HG03558 (cell line): ENCODE results near the gene RNF34.
"Not testable (repeated sequence)": the region's sequence is repeated elsewhere in the genome, so short reads cannot be mapped to it uniquely, and the experiment has no call there.

Experiments used
- ATAC-seq: cut with Tn5 transposase; IDR thresholded peaks from one replicate; pipeline ENCODE4 v1.9.1; 2021; ENCODE audit warnings: moderate number of reproducible peaks; ENCODE audit not compliant: unreplicated experiment; ENCODE audit errors: extremely low read depth

RNF34 gene, protein sequence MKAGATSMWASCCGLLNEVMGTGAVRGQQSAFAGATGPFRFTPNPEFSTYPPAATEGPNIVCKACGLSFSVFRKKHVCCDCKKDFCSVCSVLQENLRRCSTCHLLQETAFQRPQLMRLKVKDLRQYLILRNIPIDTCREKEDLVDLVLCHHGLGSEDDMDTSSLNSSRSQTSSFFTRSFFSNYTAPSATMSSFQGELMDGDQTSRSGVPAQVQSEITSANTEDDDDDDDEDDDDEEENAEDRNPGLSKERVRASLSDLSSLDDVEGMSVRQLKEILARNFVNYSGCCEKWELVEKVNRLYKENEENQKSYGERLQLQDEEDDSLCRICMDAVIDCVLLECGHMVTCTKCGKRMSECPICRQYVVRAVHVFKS

DNA sequence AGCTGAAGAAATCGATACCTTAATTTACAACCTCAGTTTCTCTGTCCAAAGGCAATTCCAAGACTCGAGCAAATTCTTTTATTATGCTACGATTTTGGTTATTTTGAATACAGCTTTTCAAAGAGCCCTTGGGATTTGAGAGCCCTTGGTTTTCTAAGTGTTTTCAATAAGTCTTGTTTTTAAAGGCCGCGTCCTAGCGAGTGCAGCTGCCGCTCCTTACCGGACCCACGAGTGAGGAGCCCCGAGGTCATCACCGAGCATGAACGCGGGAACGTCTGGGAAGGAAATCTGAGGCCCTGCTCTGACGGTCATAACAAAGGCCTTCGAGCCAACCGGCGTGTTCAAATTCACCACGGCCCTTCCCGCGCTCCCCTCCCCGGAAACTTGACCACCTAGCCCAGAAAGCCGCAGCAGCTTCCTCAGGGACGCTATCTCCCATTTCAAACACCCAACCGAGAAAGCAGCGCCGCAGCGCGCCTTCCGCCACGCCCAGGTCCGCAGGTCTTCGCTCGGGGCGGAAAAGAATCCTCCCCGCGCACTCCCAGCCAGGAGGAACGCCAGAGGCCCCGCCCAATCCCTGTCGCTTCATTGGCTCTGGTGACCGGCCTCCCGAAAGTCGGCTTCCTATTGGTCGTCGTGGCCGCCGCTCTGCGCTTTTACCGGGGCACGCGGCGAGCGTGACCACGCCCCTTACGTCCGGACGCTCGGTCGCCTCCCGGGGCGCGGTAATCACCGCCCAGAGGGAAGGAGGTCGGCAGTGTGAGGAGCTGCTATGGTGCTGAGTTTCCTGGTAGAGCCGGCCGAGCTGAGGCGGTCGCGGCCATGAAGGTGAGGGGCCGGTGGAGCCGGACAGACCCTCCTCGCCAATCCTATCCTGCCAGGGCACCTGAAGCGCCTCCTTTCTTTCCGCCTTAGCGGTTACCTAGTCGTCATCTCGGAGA, at the start of gene RNF34:
RNF34 (plus strand) TSS at position 728 of the 941 bp plus-strand sequence; CDS start at position 823, 95 bp downstream.
- peak; percentile 88 for ATAC-seq

DNA sequence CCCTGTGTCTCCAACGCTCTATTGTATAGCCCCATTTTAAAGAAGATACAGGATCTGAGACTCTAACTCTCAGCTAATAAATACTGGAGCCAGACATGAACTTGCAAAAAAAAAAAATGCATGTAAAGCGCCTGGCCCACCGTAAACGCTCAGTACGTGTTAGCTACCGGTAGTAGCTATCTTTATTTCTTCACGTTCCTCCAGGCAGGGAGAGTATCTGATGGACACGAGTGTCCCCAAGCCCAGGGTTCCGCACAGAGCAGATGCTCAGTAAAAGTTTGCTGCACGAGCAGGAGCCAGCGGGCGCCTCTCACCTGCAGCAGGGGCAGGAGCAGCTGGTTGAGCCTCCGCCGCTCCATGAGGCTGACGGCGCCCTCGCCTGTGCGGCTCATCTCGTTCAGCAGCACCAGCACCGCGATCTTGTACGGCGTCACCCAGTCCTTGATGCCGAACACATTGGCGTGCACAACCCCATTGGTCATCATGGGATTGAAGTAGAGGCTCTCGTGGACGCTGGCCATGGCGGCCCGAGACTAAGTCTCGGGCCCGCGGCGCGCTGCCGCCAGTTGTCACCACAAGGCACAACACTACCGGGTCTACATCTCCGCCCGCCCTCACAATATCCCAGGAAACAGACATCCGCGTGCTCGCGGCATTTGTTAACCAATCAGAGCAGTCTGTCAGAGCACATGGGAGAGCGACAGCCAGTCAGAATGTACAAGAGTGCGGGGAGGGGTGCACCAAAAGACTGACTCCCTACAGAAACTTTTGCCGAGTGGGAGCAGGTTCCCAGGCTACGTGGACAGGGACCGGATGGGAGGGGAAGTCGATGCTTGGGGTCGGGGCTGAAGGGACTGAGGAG, 47.9 kb upstream of the RNF34 start, which contains the start of gene ANAPC5:
ANAPC5 (minus strand) TSS at position 592 of the 862 bp plus-strand sequence; CDS start at position 521, 71 bp downstream.
- ATAC-seq = peak; percentile 90

- no peak for ATAC-seq
These were observed 47.3 kb upstream of the RNF34 start for GRCh38 chr12:121352682-121353018.

GRCh38 chr12:121355818-121356217, 44.1 kb upstream of the RNF34 start:
- ATAC-seq = no peak

DNA sequence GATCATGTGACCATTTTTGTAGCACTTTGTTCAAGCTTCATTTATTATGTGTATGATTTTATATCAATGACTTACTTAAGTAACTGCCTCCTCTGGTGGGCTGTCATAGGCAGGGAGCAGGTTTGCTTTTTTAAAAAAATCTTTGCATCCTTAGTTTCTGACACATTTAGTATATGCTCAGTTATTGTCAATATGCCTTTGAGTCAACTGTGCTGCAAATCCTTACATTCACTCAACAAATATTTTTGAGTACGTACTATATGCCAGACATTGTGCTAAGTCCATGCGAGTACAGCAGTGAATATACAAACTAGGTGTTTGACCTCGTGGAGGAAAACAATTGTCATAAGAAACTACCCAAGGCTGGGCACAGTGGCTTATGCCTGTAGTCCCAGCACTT, 43.3 kb upstream of the RNF34 start:
- no peak for ATAC-seq

- ATAC-seq = no peak
These were observed 42.6 kb upstream of the RNF34 start for GRCh38 chr12:121357331-121357730.

DNA sequence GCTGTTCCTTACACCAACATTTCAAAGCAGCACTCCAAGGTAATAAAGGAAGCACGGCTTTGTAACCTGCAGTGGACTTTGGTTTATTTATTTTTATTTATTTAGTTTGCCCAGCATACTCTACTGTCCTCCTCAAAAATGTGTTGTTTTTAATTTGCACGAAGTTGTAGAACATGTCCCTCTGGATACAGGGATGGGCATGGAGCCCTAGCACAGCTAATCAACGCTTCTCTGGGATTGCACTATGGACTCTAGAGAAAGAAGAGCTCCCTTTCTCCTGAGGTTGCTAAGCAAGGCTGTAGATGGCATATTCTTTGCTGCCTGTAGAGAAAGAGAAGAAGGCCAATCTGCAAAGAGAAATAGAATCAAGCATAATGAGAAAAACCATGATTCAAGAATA, 41.8 kb upstream of the RNF34 start:
- no peak for ATAC-seq

DNA sequence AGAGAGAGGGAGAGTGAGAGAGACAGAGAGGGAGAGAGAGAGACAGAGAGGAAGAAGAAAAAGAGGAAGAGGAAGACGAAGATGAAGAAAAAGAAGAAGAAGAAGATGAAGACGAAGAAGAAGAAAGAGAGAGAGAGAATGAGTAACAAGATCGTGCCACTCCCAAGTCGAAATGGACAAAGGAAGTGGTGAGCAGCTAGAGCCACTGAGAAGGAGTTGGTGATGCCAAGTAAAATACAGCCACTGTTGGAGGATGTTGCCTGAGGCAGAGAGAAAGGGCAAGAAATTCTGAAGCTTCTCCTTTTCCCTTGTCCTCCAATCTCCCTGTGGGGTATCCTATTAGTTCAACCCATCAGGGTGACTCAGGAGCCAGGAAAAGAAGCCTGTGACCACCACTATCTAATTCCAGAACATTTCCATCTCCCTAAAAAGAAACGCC, 35.2 kb upstream of the RNF34 start:
- no peak for ATAC-seq

DNA sequence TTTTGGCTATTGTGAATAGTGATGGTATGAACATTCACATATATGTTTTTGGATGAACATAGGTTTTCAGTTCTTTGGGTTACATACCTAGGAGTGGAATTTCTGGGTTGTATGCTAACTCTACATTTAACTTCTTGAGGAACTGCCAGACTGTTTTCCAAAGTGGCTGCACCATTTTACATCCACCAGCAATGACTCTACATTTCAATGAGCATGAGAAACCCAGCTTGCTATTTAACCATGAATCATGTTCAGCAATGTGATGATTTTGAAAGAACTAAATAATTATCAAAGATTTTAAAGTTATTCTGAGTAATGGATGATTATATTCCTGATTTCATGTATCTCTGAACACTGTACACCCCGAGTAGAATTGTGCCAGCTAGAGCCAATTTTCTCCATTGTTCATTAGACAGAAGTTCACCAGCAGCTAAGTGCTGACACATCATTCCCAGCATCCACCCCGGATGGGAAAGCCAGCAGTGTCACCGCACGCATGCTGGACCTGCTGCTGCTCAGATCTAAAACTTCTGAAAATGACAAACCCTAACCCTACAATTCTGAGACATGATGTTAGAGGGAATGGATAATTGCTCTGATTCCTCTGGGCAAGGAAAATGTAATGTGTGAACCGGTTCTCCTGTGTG, 34.4 kb upstream of the RNF34 start:
- no peak for ATAC-seq

DNA sequence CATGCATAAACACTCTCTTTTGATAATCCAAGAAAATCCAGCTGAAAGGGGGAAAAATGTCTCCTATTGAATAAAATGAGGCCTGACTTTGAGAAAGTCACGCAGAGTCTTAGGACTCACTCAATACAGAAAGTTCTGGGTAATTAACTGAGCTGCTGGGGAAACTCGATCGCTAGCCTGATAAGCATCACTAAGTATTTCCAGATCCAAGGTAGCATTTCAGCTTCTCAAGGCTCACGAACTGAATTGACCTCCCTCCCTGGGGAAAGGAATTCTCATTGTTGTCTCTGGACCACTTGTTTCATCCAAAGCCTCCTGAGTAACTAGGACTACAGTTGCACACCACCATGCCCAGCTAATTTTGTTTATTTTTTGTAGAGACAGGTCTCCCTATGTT, 33.9 kb upstream of the RNF34 start:
- no peak for ATAC-seq

DNA sequence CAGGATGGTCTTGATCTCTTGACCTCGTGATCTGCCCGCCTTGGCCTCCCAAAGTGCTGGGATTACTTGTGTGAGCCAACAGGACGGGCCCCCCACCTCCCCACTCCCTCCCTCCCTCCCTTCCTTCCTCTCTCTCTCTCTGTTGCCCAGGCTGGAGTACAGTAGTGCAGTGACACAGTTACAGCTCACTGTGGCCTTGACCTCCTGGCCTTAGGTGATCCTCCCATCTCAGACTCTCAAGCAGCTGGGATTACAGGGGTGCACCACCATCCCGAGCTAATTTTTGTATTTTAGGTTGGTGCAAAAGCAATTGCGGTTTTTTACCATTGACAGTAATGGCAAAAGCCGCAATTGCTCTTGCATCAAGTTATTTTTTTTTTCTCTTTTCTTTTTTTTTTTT, 28.5 kb upstream of the RNF34 start:
- no peak for ATAC-seq

DNA sequence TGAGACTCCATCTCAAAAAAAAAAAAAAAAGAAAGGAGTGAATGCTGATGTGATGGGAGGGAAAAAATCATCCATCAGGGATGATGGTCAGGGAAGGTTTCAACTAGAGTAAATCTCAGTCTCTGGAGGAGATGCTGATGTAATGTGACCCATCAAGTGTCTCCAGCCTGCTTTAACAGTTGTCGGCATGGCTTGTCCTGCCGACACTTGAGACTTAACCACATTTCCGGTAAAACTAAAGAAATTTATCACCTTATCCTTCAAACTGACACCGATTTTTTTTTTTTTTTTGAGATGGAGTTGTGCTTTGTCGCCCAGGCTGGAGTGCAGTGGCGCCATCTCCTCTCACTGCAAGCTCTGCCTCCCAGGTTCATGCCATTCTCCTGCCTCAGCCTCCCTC, 26.2 kb upstream of the RNF34 start:
- ATAC-seq = no peak

DNA sequence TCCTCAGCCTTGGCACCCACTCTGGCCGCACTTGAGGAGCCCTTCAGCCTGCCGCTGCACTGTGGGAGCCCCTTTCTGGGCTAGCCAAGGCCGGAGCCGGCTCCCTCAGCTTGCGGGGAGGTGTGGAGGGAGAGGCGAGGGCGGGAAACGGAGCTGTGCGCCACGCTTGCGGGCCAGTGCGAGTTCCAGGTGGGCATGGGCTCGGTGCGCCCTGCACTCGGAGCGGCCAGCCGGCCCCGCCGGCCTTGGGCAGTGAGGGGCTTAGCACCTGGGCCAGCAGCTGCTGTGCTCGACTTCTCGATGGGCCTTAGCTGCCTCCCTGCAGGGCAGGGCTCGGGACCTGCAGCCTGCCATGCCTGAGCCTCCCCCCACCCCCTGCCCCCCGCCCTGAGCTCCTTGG, 25.6 kb upstream of the RNF34 start:
- not testable (repeated sequence) for ATAC-seq

- ATAC-seq = not testable (repeated sequence)
These were observed 24.9 kb upstream of the RNF34 start for GRCh38 chr12:121374945-121375584.

GRCh38 chr12:121376754-121377697, 22.9 kb upstream of the RNF34 start:
- no peak for ATAC-seq

DNA sequence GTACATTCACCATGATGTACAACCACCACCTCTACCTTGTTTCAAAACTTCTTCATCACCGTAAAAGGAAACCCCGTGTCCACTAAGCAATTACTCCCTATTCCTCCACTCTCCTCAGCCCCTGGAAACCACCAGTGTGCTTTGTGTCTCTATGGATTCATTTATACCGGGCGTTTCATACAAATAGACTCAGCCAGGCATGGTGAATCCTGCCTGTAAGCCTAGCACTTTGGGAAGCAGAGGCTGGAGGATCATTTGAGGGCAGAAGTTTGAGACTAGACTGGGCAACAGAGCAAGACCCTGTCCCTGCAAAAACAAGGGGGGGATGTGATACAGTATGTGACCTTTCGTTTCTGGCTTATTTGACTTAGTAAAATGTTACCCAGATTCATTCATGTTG, 21.2 kb upstream of the RNF34 start:
- no peak for ATAC-seq

- no peak for ATAC-seq
These were observed 20.0 kb upstream of the RNF34 start for GRCh38 chr12:121379945-121380344.

DNA sequence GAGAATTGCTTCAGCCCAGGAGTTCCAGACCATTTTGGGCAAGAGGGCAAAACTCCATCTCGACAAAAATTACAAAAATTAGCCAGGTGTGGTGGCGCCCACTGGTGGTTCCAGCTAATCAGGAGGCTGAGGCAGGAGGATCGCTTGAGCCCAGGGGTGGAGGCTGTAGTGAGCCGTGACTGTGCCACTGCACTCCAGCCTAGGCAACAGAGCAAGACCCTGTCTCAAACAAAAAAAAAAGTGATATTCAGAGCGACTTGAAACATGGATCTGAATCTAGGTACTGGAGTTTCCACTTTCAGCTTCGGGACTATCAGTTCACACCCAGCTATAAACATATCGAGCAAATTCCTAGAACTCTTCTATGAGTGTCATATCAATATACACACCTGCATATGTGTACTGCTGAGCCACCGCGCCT, 16.3 kb upstream of the RNF34 start:
- ATAC-seq = no peak
